Endodermal cell (in vitro differentiated cells): ENCODE results near the gene S100B. TPM values are rescaled to one million over a fixed set of nuclear protein-coding genes. Genes with fewer than 3 reads are reported as not detected.

Source experiments
- DNase-seq: peaks from one replicate; pipeline ENCODE4 v3.0.0-alpha.2; 2017
- H3K27ac ChIP-seq: 2 replicates; pipeline ENCODE4 v1.5.1; 2013; ENCODE audit warnings: mild to moderate bottlenecking, low read depth, low read length, moderate library complexity
- H3K27me3 ChIP-seq: 2 replicates; pipeline ENCODE4 v1.6.1; 2013; ENCODE audit warnings: mild to moderate bottlenecking, low read length, moderate library complexity; ENCODE audit not compliant: insufficient read depth, control insufficient read depth, poor library complexity, severe bottlenecking
- H3K36me3 ChIP-seq: 2 replicates; pipeline ENCODE4 v1.7.0; 2013; ENCODE audit warnings: mild to moderate bottlenecking, low read length, moderate library complexity; ENCODE audit not compliant: control insufficient read depth, insufficient read depth
- H3K4me1 ChIP-seq: one replicate; pipeline ENCODE4 v1.7.0; 2013; ENCODE audit warnings: low read length; ENCODE audit not compliant: control insufficient read depth, insufficient read depth
- H3K4me3 ChIP-seq: 2 replicates; pipeline ENCODE4 v1.5.1; 2013; ENCODE audit warnings: mild to moderate bottlenecking, low read length, moderate library complexity
- H3K9ac ChIP-seq: 2 replicates; pipeline ENCODE4 v1.6.1; 2013; ENCODE audit warnings: mild to moderate bottlenecking, low read length, moderate library complexity; ENCODE audit not compliant: poor library complexity, severe bottlenecking; ENCODE audit errors: extremely low read depth
- H3K9me3 ChIP-seq: 2 replicates; pipeline ENCODE4 v1.6.1; 2013; ENCODE audit warnings: mild to moderate bottlenecking, low read length, moderate library complexity; ENCODE audit not compliant: control insufficient read depth
- H3K27ac Mint-ChIP-seq: 2 replicates; pipeline ENCODE4 v1.8.0; 2020; ENCODE audit warnings: mixed read lengths
- H3K27me3 Mint-ChIP-seq: 2 replicates; pipeline ENCODE4 v1.8.0; 2021; ENCODE audit warnings: mild to moderate bottlenecking, mixed read lengths; ENCODE audit not compliant: insufficient read depth
- H3K36me3 Mint-ChIP-seq: 2 replicates; pipeline ENCODE4 v1.8.0; 2020; ENCODE audit warnings: low read depth, mixed read lengths
- H3K4me1 Mint-ChIP-seq: 2 replicates; pipeline ENCODE4 v1.8.0; 2020; ENCODE audit warnings: mixed read lengths
- H3K4me3 Mint-ChIP-seq: 2 replicates; pipeline ENCODE4 v1.8.0; 2020; ENCODE audit warnings: mild to moderate bottlenecking, moderate library complexity, mixed read lengths
- H3K9me3 Mint-ChIP-seq: 2 replicates; pipeline ENCODE4 v1.8.0; 2020; ENCODE audit warnings: mild to moderate bottlenecking, mixed read lengths
- WGBS, 2 experiments: methylation state at CpG; one replicate each; pipeline versions ENCODE4 v1.1.5 to v1.1.7; 2013; ENCODE audit warnings: missing lambda C conversion rate in 2 of 2, mixed read lengths in 1 of 2; ENCODE audit not compliant: insufficient coverage in 1 of 2, insufficient read length in 1 of 2; 5-methylcytosine and 5-hydroxymethylcytosine counted together
- total RNA-seq, 2 donors: library from RNA; stranded (reverse); fragmentation: NEBNext Ultra II Directional in 1 of 2; extraction: Animal tissue kit (Norgen Biotek cat#: 25700) in 1 of 2; gene quantifications; 2 replicates in 1 of 2; 3 replicates in 1 of 2; pipeline ENCODE4 v1.2.1, GENCODE V29; 2021
- TF ChIP-seq, protein P1 (sequence below): fragments of 200-600 bp; sonication (generic); conservative IDR thresholded peaks from 2 replicates; pipeline ENCODE4 v1.5.0; 2021; ENCODE audit warnings: antibody characterized with exemption, mild to moderate bottlenecking

The S100B gene
- total RNA-seq, 2 donors from 2014 or later: not detected

DNA sequence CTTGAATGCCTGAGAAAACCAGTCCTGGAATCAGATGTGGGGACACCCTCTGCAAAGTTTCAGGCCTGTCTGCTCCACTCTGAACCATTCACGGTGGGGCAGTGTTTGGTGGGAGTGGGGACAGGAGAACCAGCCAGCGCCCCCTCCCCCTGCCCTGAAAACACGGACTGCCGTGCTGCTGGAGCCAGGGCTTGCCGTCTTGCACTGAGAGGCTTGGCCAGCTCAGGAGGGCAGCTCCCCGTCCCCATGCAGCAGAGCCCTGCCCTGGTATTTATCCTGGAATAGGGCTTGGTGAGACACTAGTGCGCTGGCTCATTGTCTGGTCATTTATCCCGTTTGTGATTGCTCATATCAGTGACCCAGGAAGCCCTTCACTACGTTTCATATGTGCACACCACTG is 3.9 kb downstream of the S100B start:
- no peak overlapping the region for H3K9ac ChIP-seq
- Mint-ChIP-seq H3K27ac (no peak overlapping the region), H3K36me3 (no peaks in the 10 kb centered on the region), H3K4me1 (peaks cover 2% of the 10 kb centered on the region), H3K9me3 (peaks cover 2% of the 10 kb centered on the region), H3K27me3 (peaks cover 5% of the 10 kb centered on the region), H3K4me3 (no peak overlapping the region)
- DNase-seq: peak; percentile 33
- no peak overlapping the region for H3K27ac ChIP-seq
- H3K36me3 ChIP-seq: no peaks in the 10 kb centered on the region
- TF ChIP-seq, protein P1, sequence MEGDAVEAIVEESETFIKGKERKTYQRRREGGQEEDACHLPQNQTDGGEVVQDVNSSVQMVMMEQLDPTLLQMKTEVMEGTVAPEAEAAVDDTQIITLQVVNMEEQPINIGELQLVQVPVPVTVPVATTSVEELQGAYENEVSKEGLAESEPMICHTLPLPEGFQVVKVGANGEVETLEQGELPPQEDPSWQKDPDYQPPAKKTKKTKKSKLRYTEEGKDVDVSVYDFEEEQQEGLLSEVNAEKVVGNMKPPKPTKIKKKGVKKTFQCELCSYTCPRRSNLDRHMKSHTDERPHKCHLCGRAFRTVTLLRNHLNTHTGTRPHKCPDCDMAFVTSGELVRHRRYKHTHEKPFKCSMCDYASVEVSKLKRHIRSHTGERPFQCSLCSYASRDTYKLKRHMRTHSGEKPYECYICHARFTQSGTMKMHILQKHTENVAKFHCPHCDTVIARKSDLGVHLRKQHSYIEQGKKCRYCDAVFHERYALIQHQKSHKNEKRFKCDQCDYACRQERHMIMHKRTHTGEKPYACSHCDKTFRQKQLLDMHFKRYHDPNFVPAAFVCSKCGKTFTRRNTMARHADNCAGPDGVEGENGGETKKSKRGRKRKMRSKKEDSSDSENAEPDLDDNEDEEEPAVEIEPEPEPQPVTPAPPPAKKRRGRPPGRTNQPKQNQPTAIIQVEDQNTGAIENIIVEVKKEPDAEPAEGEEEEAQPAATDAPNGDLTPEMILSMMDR: no peak
- H3K4me3 ChIP-seq: no peak overlapping the region
- H3K27me3 ChIP-seq: peaks cover 8% of the 10 kb centered on the region
- no peaks in the 10 kb centered on the region for H3K9me3 ChIP-seq
- H3K4me1 ChIP-seq: peaks cover 3% of the 10 kb centered on the region
- WGBS, 2 experiments: 78 to 88% methylated on average over 5 to 9 of the region's 9 CpGs

DNA sequence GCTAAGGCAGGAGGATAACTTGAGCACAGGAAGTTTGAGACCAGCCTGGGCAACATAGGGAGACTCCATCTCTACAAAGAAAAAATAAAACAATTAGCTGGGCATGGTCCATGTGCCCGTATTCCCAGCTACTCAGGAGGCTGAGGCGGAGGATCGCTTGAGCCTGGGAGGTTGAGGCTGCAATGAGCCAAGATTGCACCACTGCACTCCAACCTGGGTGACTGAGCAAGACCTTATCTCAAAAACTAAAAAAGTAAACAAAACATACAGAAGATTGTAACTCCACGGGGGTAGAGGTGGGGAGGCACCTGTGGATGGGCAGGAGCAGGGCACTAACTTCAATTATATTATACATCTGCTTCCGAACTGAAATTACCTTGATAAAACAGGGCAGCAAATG is 4.6 kb downstream of the S100B start:
- H3K27ac ChIP-seq: peak overlapping the region; percentile 96
- H3K9ac ChIP-seq: no peak overlapping the region
- Mint-ChIP-seq H3K4me3 (no peak overlapping the region), H3K27ac (no peak overlapping the region), H3K36me3 (no peaks in the 10 kb centered on the region), H3K27me3 (peaks cover 5% of the 10 kb centered on the region), H3K9me3 (peaks cover 4% of the 10 kb centered on the region), H3K4me1 (peaks cover 2% of the 10 kb centered on the region)
- H3K36me3 ChIP-seq: no peaks in the 10 kb centered on the region
- H3K27me3 ChIP-seq: peaks cover 8% of the 10 kb centered on the region
- H3K4me3 ChIP-seq: no peak overlapping the region
- WGBS, 2 experiments: 84 to 87% methylated on average over 3 to 5 of the region's 5 CpGs
- no peaks in the 10 kb centered on the region for H3K9me3 ChIP-seq
- H3K4me1 ChIP-seq: peaks cover 3% of the 10 kb centered on the region
- DNase-seq: no peak
- TF ChIP-seq, protein P1: no peak

DNA sequence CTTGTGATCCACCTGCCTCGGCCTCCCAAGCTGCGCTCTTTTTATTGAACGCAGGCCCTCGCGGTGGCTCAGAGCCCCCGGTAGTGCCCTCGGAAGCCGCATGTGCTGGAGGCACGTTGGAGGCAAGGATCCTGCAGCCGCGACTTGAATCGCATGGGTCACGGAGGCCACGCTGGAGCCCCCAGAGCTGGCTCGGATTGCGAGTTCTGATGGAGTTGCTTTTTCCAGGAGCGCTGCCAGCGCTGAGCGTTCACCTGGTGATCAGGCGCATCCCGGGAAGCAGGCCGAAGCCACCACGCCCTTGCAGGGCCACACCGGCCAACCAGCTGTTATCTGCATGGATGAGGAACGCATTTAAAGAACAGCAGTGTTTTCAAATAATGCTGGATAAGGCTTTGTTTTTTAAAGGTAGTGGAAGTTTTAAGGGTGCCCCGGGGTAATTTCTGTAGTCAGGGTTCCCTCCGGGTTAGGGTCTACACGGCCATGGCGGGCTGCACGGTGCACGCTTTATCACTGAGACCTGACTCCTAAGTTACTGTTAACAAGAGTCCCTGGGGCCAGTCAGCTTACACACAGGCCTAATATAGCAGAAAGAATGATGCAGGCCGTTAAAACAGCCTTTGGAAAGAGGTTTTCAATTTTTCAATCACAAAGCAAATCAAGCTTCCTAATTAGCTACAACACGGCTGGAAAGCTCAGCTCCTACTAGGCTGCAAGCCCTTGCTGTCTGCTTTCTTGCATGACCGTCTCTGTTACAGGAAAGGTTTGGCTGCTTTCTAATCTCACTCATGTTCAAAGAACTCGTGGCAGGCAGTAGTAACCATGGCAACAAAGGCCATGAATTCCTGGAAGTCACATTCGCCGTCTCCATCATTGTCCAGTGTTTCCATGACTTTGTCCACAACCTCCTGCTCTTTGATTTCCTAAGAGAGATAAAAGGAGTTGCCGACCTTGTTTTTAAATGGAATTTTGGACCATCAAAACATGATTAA is 6.0 kb downstream of the S100B start:
- TF ChIP-seq, protein P1: no peak
- Mint-ChIP-seq H3K4me3 (no peak overlapping the region), H3K9me3 (peaks cover 18% of the 10 kb centered on the region), H3K36me3 (no peaks in the 10 kb centered on the region), H3K27ac (no peak overlapping the region), H3K27me3 (peaks cover 4% of the 10 kb centered on the region), H3K4me1 (peaks cover 2% of the 10 kb centered on the region)
- DNase-seq: no peak
- H3K27ac ChIP-seq: peak overlapping the region; percentile 96
- peaks cover 3% of the 10 kb centered on the region for H3K4me1 ChIP-seq
- H3K9me3 ChIP-seq: peaks cover 10% of the 10 kb centered on the region
- H3K27me3 ChIP-seq: peaks cover 8% of the 10 kb centered on the region
- no peaks in the 10 kb centered on the region for H3K36me3 ChIP-seq
- WGBS, 2 experiments: 88 to 93% methylated on average over 33 to 38 of the region's 38 CpGs
- no peak overlapping the region for H3K4me3 ChIP-seq
- no peak overlapping the region for H3K9ac ChIP-seq
